Measurements from ENCODE around the gene LDAH. TPM values are rescaled to one million over a fixed set of nuclear protein-coding genes. Genes with fewer than 3 reads are reported as not detected.

LDAH gene
- total and polyA plus RNA-seq, 7 donors: 6.0 to 18.3 (median 12.2) TPM

DNA sequence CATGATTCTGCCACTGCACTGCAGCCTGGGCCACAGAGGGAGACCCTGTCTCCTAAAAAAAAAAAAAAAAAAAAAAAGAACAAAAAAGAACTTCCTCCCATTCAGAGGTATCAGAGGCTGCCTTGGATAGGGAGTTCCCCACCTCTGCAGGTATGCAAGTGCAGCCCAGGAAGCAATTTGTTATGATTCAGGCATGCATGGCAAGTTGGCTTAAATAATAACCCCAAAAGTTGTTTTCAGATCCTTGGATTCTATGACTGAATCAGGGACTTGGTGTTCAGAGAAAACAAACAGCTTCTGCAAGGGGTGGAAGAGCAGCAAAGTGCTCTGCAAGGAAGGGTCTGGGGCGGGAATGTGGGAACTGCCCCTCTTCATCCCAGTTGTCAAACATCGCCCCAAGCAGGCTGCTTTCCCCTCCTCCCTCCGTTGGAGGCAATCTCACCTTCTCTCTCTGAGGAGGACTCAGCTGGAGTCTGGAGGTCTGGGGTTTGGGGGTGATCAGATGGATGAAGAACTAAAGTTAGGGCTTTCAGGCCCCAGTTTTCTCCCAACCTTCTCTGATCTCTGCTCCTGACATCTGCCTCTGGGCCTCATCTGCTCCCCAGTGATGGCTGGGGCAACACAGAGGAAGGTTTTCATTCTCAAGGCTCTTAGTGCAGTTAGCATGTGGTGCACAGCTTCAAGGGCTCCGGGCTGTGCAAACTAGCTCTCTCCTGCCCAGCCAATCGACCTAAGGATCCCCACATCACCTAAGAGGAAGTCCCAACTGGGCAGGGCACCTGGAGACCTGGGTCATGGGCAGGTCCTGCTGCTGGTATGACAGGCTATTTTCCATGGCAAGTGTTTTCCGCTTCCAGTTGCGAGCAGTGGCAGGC, 159.5 kb downstream of the LDAH start:
- 39 to 47% methylated on average over 7 of the region's 7 CpGs for WGBS, 2 donors
- H3K36me3 ChIP-seq: no peaks in the 10 kb centered on the region
- H3K4me3 ChIP-seq: no peak overlapping the region
- H3K4me1 ChIP-seq: peaks cover 0 to 37% (median 30%) of the 10 kb centered on the region in 4 donors
- TF ChIP-seq EP300 (IDR thresholded peaks at IDR 0.05) (no peak), POLR2A (IDR thresholded peaks at IDR 0.05) (no peak), POLR2AphosphoS5 (IDR thresholded peaks at IDR 0.05) (no peak)
- TF ChIP-seq, protein P1, sequence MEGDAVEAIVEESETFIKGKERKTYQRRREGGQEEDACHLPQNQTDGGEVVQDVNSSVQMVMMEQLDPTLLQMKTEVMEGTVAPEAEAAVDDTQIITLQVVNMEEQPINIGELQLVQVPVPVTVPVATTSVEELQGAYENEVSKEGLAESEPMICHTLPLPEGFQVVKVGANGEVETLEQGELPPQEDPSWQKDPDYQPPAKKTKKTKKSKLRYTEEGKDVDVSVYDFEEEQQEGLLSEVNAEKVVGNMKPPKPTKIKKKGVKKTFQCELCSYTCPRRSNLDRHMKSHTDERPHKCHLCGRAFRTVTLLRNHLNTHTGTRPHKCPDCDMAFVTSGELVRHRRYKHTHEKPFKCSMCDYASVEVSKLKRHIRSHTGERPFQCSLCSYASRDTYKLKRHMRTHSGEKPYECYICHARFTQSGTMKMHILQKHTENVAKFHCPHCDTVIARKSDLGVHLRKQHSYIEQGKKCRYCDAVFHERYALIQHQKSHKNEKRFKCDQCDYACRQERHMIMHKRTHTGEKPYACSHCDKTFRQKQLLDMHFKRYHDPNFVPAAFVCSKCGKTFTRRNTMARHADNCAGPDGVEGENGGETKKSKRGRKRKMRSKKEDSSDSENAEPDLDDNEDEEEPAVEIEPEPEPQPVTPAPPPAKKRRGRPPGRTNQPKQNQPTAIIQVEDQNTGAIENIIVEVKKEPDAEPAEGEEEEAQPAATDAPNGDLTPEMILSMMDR (IDR thresholded peaks at IDR 0.05): no peak
- DNase-seq: peak; percentile 50
- H3K27ac ChIP-seq: no peak overlapping the region
- intact Hi-C loops (cut with DNase I): loop anchor here (5.0 kb wide), 1 partner anchor 374 kb away; no protein-coding TSS in a partner anchor
- no peaks in the 10 kb centered on the region for H3K9me3 ChIP-seq
- H3K27me3 ChIP-seq: peaks cover 27 to 71% (median 35%) of the 10 kb centered on the region in 3 donors

DNA sequence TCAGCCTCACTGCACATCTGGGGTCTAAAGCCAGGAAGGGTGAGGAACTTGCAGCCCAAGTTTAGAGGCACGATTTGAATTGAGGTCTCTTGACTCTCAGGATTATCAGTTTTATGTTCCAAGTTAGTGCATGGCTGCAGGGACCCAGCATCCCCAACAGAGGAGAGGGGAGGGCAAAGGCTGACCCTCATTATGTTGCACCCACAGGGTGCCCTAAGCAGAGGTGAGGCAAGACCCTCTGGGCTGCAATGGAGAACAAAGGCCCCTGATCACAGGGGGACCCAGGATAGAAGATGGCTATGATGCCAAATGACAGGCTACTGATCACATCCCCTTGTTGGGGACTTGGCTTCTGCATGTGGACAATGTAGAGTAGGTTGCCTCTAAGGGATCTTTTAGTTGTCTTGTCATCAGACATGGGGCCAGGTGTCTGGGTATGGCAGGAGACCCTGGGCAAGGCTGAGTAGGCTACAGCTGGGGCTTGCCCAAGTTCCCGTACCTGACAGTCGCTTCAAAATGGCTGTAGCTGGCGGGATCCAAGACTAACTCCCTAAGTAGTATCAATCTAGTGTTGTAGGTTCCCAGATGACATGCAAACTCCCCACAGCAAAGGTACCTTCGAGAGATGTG, 160.5 kb downstream of the LDAH start:
- Histone ChIP-seq H3K27ac (no peak overlapping the region), H3K9me3 (no peaks in the 10 kb centered on the region), H3K27me3 (peaks cover 24 to 61% (median 25%) of the 10 kb centered on the region in 3 donors), H3K4me1 (peaks cover 0 to 34% (median 26%) of the 10 kb centered on the region in 4 donors), H3K4me3 (no peak overlapping the region), H3K36me3 (no peaks in the 10 kb centered on the region)
- 68 to 82% methylated on average over 5 of the region's 5 CpGs for WGBS, 2 donors
- TF ChIP-seq EP300 (IDR thresholded peaks at IDR 0.05) (no peak), POLR2A (IDR thresholded peaks at IDR 0.05) (no peak), POLR2AphosphoS5 (IDR thresholded peaks at IDR 0.05) (no peak)
- TF ChIP-seq, protein P1 (IDR thresholded peaks at IDR 0.05): no peak
- intact Hi-C loops (cut with DNase I): loop anchor here (5.0 kb wide), 1 partner anchor 375 kb away; no protein-coding TSS in a partner anchor
- peak; percentile 50 for DNase-seq

DNA sequence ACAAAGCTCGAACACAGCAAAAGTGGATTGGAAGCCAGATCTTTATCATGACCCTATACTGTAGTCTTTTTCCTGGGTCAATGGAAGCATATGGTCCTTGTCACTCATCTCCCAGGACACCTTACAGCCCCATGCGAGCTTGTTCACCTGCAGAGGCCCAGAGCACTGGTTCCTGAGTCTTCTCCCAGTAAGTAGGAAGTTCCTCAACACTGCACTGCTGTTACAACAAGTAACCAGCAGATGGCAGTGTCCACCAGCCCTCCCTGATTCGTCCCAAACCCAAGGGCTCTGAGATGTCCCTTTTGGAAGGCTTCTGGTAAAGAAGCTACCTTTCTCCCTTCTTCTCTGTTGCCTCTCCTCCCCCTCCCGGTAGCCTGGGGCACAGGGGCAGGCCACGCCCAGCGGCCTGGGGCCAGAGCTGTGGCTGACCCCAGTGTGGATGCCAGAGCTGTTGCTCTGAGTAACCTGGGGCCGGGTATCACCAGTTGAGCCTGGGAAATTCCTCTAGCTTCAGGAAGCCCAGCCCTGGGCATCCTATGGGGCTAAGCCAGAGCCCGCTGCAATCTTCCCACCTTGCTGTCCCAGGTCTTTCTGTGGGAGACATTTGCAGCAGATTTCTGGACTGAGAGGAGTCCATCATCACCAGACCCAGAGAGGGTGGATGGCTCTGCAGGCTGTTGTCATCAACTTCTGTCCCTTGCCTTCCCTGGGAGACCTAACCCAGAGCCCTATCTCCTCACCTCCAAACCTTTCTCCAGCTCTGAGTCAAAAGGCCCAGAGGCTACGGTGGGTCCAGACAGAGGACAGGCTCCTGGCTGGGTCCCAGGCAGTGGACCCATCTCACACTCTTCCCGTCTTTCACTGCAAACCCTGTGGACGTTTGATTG, 161.2 kb downstream of the LDAH start:
- no peaks in the 10 kb centered on the region for H3K36me3 ChIP-seq
- DNase-seq: peak; percentile 85
- no peaks in the 10 kb centered on the region for H3K9me3 ChIP-seq
- no peak overlapping the region for H3K27ac ChIP-seq
- 31 to 38% methylated on average over 11 of the region's 11 CpGs for WGBS, 2 donors
- peaks cover 0 to 29% (median 21%) of the 10 kb centered on the region in 4 donors for H3K4me1 ChIP-seq
- no peak overlapping the region for H3K4me3 ChIP-seq
- intact Hi-C loops (cut with DNase I): loop anchor here (1.0 to 5.0 kb wide), 3 partner anchors 302 to 457 kb away; no protein-coding TSS in a partner anchor
- TF ChIP-seq, protein P1 (IDR thresholded peaks at IDR 0.05): peak; percentile 90 to 97 (median 92)
- TF ChIP-seq POLR2A (IDR thresholded peaks at IDR 0.05) (no peak), EP300 (IDR thresholded peaks at IDR 0.05) (no peak)
- peaks cover 23 to 54% (median 23%) of the 10 kb centered on the region in 3 donors for H3K27me3 ChIP-seq

Measured in sigmoid colon (tissue), 7 donors.